Small intestine (tissue), 7 donors: ENCODE results near the gene XAB2. TPM values are rescaled to one million over a fixed set of nuclear protein-coding genes. Genes with fewer than 3 reads are reported as not detected.
"Not testable (repeated sequence)": the region's sequence is repeated elsewhere in the genome, so short reads cannot be mapped to it uniquely, and the experiment has no call there.

Experiments used
- DNase-seq, 2 donors: peaks; one replicate each; pipeline versions ENCODE4 v3.0.0 to v3.0.0-alpha.2; 2013
- FAIRE-seq: peaks from 2 replicates; lab custom pipeline; 2012; peaks lifted over from hg19 to GRCh38; lab: Jason Lieb, UNC
- H3K27ac ChIP-seq, 3 donors: one replicate each; pipeline ENCODE4 v1.5.1; 2013; ENCODE audit warnings: low read length in 2 of 3, mild to moderate bottlenecking in 2 of 3, control low read depth in 1 of 3, inconsistent platforms in 1 of 3, low read depth in 1 of 3, moderate library complexity in 1 of 3
- H3K27me3 ChIP-seq, 3 donors: one replicate each; pipeline ENCODE4 v1.6.1; 2013; ENCODE audit warnings: low read length in 3 of 3, inconsistent platforms in 1 of 3; ENCODE audit not compliant: control insufficient read depth in 3 of 3, insufficient read depth in 3 of 3
- H3K36me3 ChIP-seq, 3 donors: one replicate each; pipeline ENCODE4 v1.6.1; 2013; ENCODE audit warnings: low read length in 3 of 3, inconsistent platforms in 1 of 3, low read depth in 1 of 3, mild to moderate bottlenecking in 1 of 3, moderate library complexity in 1 of 3; ENCODE audit not compliant: control insufficient read depth in 3 of 3, insufficient read depth in 2 of 3
- H3K4me1 ChIP-seq, 3 donors: one replicate each; pipeline ENCODE4 v1.6.1; 2013; ENCODE audit warnings: low read length in 2 of 3, inconsistent platforms in 1 of 3, low read depth in 1 of 3, mild to moderate bottlenecking in 1 of 3, moderate library complexity in 1 of 3; ENCODE audit not compliant: control insufficient read depth in 3 of 3, insufficient read depth in 2 of 3
- H3K4me3 ChIP-seq, 3 donors: one replicate each; pipeline ENCODE4 v1.5.1; 2013; ENCODE audit warnings: low read length in 3 of 3, control low read depth in 1 of 3, inconsistent platforms in 1 of 3, low read depth in 1 of 3, mild to moderate bottlenecking in 1 of 3, moderate library complexity in 1 of 3
- H3K9me3 ChIP-seq, 2 donors: one replicate each; pipeline ENCODE4 v1.6.1; 2013; ENCODE audit warnings: low read depth in 1 of 2, low read length in 1 of 2; ENCODE audit not compliant: control insufficient read depth in 2 of 2, insufficient read depth in 1 of 2
- WGBS, 3 donors: extraction: QIAGEN DNeasy Blood & Tissue Kit; methylation state at CpG; one replicate each; pipeline ENCODE4 v1.1.7; 2013; 5-methylcytosine and 5-hydroxymethylcytosine counted together
- polyA plus RNA-seq, 4 donors: library from polyadenylated mRNA; stranded (reverse) in 3 of 4; unstranded in 1 of 4; fragments of 200-250 nt in 3 of 4; fragments of 120-200 nt in 1 of 4; gene quantifications; one replicate each; pipeline versions ENCODE4 v1.2.1 to v1.2.3, GENCODE V29; 2013
- donor health status: healthy with polysubstance abuse.
- donor health status: control.
- donor health status: control.
- donor health status: Bipolar disorder and iron deficiency.
- donor health status: healthy.

XAB2 gene
- polyA plus RNA-seq, 4 donors = 24.3 to 31.8 (median 29.3) TPM

- DNase-seq (peak; percentile 56 to 66), FAIRE-seq (no peak)
Measured at GRCh38 chr19:7596211-7596937, 33.0 kb downstream of the XAB2 start.

DNA sequence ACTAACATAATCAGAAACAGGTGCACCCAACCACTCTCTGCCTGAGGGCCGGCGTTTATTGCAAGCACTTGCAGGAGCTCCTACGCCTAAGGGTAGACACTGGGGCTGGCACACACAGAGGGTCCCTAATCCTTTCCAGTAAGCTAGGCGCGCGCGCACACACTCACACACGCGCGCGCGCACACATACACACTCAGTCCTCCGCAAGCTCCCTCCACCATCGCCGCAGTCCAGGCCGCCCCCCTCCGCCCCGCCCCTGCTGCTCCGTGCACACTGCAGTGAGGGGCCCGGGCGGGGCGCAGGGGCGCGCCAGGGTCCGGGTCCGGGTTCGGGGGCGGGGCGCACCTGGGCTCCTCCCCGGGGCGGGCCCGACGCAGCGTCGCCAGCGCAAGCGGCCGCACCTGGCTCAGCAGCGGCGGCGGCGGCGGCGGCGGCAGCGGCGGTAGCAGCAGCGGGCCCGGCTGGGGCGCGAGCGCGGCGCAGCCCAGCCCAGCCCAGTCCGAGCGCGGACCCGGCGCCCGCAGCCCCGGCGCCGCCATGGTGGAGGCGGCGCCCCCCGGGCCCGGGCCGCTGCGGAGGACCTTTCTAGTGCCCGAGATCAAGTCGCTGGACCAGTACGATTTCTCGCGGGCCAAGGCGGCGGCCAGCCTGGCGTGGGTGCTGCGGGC lies 33.7 kb downstream of the XAB2 start, which contains the start of gene CAMSAP3:
TSS of gene CAMSAP3 (plus strand) at position 398 of the 668 bp plus-strand sequence. CDS start at position 538, 140 bp downstream.
- WGBS, 3 donors = 0 to 2% (median 1%) methylated on average over 30 to 78 of the region's 78 CpGs
- H3K4me1 ChIP-seq = peaks cover 0 to 5% (median 0%) of the 10 kb centered on the region in 3 donors
- H3K27me3 ChIP-seq = peaks cover 0 to 10% (median 9%) of the 10 kb centered on the region in 3 donors
- FAIRE-seq (no peak), DNase-seq (peak; percentile 70 to 94)
- peaks cover 0 to 21% (median 0%) of the 10 kb centered on the region in 3 donors for H3K36me3 ChIP-seq
- H3K27ac ChIP-seq = peak within 1 kb of the TSS; percentile 44 to 68 (median 59)
- H3K9me3 ChIP-seq = no peaks in the 10 kb centered on the region
- peak within 1 kb of the TSS; percentile 61 to 85 (median 72) for H3K4me3 ChIP-seq

More at GRCh38 chr19:7596211-7596937, 33.0 kb downstream of the XAB2 start:
- Histone ChIP-seq H3K4me1 (peaks cover 0 to 4% (median 0%) of the 10 kb centered on the region in 3 donors), H3K4me3 (peak overlapping the region; percentile 61 to 85 (median 72)), H3K36me3 (peaks cover 0 to 24% (median 0%) of the 10 kb centered on the region in 3 donors), H3K27me3 (peaks cover 0 to 10% (median 9%) of the 10 kb centered on the region in 3 donors), H3K9me3 (no peaks in the 10 kb centered on the region), H3K27ac (peak overlapping the region; percentile 44 to 68 (median 58))
- WGBS, 3 donors = 2 to 3% (median 2%) methylated on average over 29 to 70 of the region's 70 CpGs

DNA sequence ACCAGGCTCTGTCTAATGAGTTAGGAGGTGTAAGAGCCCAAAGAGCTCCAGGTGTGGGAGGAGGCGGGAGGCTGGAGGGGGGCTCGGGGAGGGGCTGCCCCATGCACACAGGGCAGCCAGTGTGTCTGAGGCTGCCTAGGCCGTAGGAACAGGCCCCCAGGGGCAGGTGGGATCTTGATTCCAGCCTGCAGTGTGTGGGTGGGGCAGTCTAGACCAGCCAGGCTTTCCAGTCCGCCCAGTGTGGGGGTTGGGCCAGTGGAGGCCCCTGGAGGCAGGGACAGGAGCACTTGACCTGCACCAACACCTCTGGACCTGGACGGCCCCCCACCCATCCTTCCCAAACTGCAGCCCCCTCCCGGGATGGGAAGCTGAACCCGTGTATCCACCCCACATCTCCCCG lies 39.1 kb downstream of the XAB2 start:
- Histone ChIP-seq H3K27ac (no peak overlapping the region), H3K9me3 (no peaks in the 10 kb centered on the region), H3K4me3 (no peak overlapping the region), H3K27me3 (peaks cover 0 to 3% (median 1%) of the 10 kb centered on the region in 3 donors), H3K36me3 (no peaks in the 10 kb centered on the region), H3K4me1 (peaks cover 0 to 5% (median 0%) of the 10 kb centered on the region in 3 donors)
- DNase-seq (peak in 1 of 2 donors; percentile 46), FAIRE-seq (no peak)
- WGBS, 3 donors = 12 to 49% (median 37%) methylated on average over 8 of the region's 8 CpGs

GRCh38 chr19:7589822-7590221 lies 39.5 kb downstream of the XAB2 start:
- Histone ChIP-seq H3K27me3 (peaks cover 0 to 3% (median 0%) of the 10 kb centered on the region in 3 donors), H3K9me3 (no peaks in the 10 kb centered on the region), H3K4me1 (peaks cover 0 to 5% (median 0%) of the 10 kb centered on the region in 3 donors), H3K27ac (no peak overlapping the region), H3K36me3 (no peaks in the 10 kb centered on the region), H3K4me3 (no peak overlapping the region)
- FAIRE-seq (no peak), DNase-seq (no peak)
- WGBS, 3 donors = 81 to 88% (median 85%) methylated on average over 7 of the region's 7 CpGs

GRCh38 chr19:7582446-7582845 lies 46.9 kb downstream of the XAB2 start:
- FAIRE-seq = no peak
- no peak for DNase-seq
- Histone ChIP-seq H3K36me3 (no peaks in the 10 kb centered on the region), H3K4me1 (no peaks in the 10 kb centered on the region), H3K9me3 (no peaks in the 10 kb centered on the region), H3K4me3 (no peak overlapping the region), H3K27me3 (peaks cover 0 to 3% (median 0%) of the 10 kb centered on the region in 3 donors), H3K27ac (no peak overlapping the region)
- WGBS, 3 donors = 31 to 54% (median 42%) methylated on average over 11 of the region's 11 CpGs

DNA sequence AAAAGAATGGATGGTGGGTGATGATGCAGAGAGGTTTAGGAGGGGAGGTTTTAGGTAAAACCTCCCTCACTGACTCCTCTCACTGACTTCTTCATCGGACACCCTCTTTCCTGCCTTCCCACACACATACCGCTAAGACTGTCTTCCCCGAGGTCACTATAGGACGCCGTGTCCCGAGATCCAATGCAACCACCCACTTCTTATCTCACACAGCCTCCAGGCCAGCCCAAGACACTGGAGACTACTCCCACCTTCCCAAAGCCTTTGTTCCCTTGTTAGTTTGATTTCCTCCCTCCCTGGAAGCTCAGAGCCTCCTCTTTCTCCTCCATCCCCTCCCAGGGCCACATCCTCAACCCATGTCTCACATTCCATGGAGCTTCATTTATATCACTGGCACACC lies 50.2 kb downstream of the XAB2 start:
- no peak overlapping the region for H3K27ac ChIP-seq
- H3K4me3 ChIP-seq = no peak overlapping the region
- H3K9me3 ChIP-seq = no peaks in the 10 kb centered on the region
- FAIRE-seq (no peak), DNase-seq (no peak)
- no peaks in the 10 kb centered on the region for H3K4me1 ChIP-seq
- H3K36me3 ChIP-seq = no peaks in the 10 kb centered on the region
- peaks cover 0 to 3% (median 0%) of the 10 kb centered on the region in 3 donors for H3K27me3 ChIP-seq
- 55 to 61% (median 57%) methylated on average over 6 of the region's 6 CpGs for WGBS, 3 donors

DNA sequence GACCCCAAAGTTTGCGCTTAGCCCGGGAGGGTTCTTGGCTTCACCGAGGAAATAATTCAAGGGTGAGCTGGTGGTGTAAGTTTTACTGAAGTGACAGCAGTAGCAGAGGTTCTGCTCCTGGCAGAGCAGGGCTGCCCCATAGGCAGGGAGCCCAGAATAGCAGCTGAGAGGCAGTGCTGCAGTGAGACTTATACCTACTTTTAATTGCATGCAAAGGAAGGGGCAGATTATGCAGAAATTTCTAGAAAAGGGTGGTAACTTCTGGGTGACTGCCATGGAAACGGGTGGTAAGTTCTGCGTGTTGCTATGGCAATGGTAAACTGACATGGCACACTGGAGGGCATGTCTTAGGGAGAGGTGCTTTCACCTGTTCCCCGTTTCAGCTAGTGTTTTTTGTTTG lies 51.2 kb downstream of the XAB2 start:
- H3K27ac ChIP-seq = no peak overlapping the region
- peaks cover 0 to 3% (median 0%) of the 10 kb centered on the region in 3 donors for H3K27me3 ChIP-seq
- 54 to 64% (median 55%) methylated on average over 6 of the region's 6 CpGs for WGBS, 3 donors
- no peaks in the 10 kb centered on the region for H3K4me1 ChIP-seq
- no peaks in the 10 kb centered on the region for H3K9me3 ChIP-seq
- no peak overlapping the region for H3K4me3 ChIP-seq
- no peaks in the 10 kb centered on the region for H3K36me3 ChIP-seq
- DNase-seq (no peak), FAIRE-seq (no peak)

DNA sequence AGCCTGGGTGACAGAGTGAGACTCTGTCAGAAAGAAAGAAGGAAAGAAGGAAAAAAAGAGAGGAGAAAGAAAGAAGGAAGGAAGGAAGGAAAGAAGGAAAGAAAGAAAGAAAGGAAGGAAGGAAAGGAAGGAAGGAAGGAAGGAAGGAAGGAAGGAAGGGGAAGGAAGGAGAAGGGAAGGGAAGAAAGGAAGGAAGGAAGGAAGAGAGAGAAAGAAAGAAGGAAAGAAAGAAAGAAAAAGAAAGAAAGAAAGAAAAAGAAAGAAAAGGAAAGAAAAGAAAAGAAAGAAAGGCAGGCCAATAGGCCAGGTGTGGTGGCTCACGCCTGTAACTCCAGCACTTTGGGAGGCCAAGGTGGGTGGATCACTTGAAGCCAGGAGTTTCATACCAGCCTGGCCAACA lies 51.9 kb downstream of the XAB2 start:
- FAIRE-seq = not testable (repeated sequence)

More for the DNA sequence above, 51.9 kb downstream of the XAB2 start:
- H3K4me1 ChIP-seq, H3K9me3 ChIP-seq, H3K27ac ChIP-seq, H3K27me3 ChIP-seq, H3K4me3 ChIP-seq, H3K36me3 ChIP-seq, DNase-seq: not testable (repeated sequence)
- 78 to 100% (median 93%) methylated on average over 1 of the region's 1 CpG for WGBS, 3 donors
